Keratinocyte (primary cell): ENCODE results near the gene RNF4. TPM values are rescaled to one million over a fixed set of nuclear protein-coding genes. Genes with fewer than 3 reads are reported as not detected.

ENCODE experiments used
- DNase-seq: peaks from one replicate; pipeline ENCODE4 v3.0.0-alpha.2; 2011; ENCODE audit warnings: low read depth, missing footprints, low spot score
- FAIRE-seq: peaks from 2 replicates; lab custom pipeline; 2011; peaks lifted over from hg19 to GRCh38; lab: Jason Lieb, UNC
- H2AFZ ChIP-seq: 2 replicates; pipeline ENCODE4 v1.6.0; 2012; ENCODE audit warnings: low read length, control low read depth, inconsistent platforms; ENCODE audit not compliant: control insufficient read depth
- H3K27ac ChIP-seq: 2 replicates; pipeline ENCODE4 v1.5.1; 2011; ENCODE audit warnings: low read length; ENCODE audit not compliant: control insufficient read depth, insufficient read depth
- H3K27me3 ChIP-seq: 3 replicates; pipeline ENCODE4 v1.6.0; 2011; ENCODE audit warnings: low read length; ENCODE audit not compliant: control insufficient read depth, insufficient read depth; ENCODE audit errors: extremely low read depth
- H3K36me3 ChIP-seq, 2 experiments: 2 replicates in 1 of 2; 3 replicates in 1 of 2; pipeline ENCODE4 v1.5.1; 2011; ENCODE audit warnings: low read length in 2 of 2, mild to moderate bottlenecking in 1 of 2; ENCODE audit not compliant: control insufficient read depth in 2 of 2, insufficient read depth in 2 of 2; ENCODE audit errors: extremely low read depth in 1 of 2
- H3K4me1 ChIP-seq: 3 replicates; pipeline ENCODE4 v1.5.1; 2011; ENCODE audit warnings: low read length; ENCODE audit not compliant: control insufficient read depth, insufficient read depth; ENCODE audit errors: extremely low read depth
- H3K4me2 ChIP-seq: 3 replicates; pipeline ENCODE4 v1.6.0; 2011; ENCODE audit warnings: low read depth, low read length; ENCODE audit not compliant: control insufficient read depth, insufficient read depth; ENCODE audit errors: extremely low read depth
- H3K4me3 ChIP-seq, 3 experiments: fragments of 200-600 bp in 1 of 3; sonication (generic) in 1 of 3; 2 replicates in 2 of 3; 3 replicates in 1 of 3; pipeline ENCODE4 v1.5.1; 2011 to 2016; ENCODE audit warnings: low read length in 3 of 3, mild to moderate bottlenecking in 3 of 3, control low read depth in 2 of 3, inconsistent platforms in 1 of 3, low read depth in 1 of 3, mixed read lengths in 1 of 3, mixed run types in 1 of 3, moderate library complexity in 1 of 3; ENCODE audit not compliant: control insufficient read depth in 2 of 3, insufficient read depth in 2 of 3; ENCODE audit errors: extremely low read depth in 1 of 3
- H3K79me2 ChIP-seq: 2 replicates; pipeline ENCODE4 v1.6.0; 2012; ENCODE audit warnings: low read length; ENCODE audit not compliant: control insufficient read depth, insufficient read depth
- H3K9ac ChIP-seq: 3 replicates; pipeline ENCODE4 v1.6.0; 2011; ENCODE audit warnings: low read length; ENCODE audit not compliant: control insufficient read depth, insufficient read depth; ENCODE audit errors: extremely low read depth
- H3K9me1 ChIP-seq: 3 replicates; pipeline ENCODE4 v1.6.0; 2011; ENCODE audit warnings: low read length; ENCODE audit not compliant: control insufficient read depth, insufficient read depth; ENCODE audit errors: extremely low read depth
- H3K9me3 ChIP-seq: 2 replicates; pipeline ENCODE4 v1.5.1; 2012; ENCODE audit warnings: low read depth, low read length; ENCODE audit not compliant: control insufficient read depth
- H4K20me1 ChIP-seq: 3 replicates; pipeline ENCODE4 v1.6.0; 2011; ENCODE audit warnings: low read length; ENCODE audit not compliant: control insufficient read depth, insufficient read depth; ENCODE audit errors: extremely low read depth
- CTCF ChIP-seq, 3 experiments: IDR thresholded peaks in 1 of 3; conservative IDR thresholded peaks in 1 of 3; optimal IDR thresholded peaks in 1 of 3; 2 replicates in 2 of 3; 3 replicates in 1 of 3; pipeline versions ENCODE3 to v1.5.1; 2011; ENCODE audit warnings: low read length in 3 of 3, mild to moderate bottlenecking in 3 of 3, moderate library complexity in 2 of 3, control low read depth in 1 of 3, inconsistent platforms in 1 of 3; ENCODE audit not compliant: insufficient read depth in 2 of 3; ENCODE audit errors: extremely low read depth in 1 of 3
- EZH2 ChIP-seq: IDR thresholded peaks from one replicate; pipeline ENCODE4 v1.6.1; 2012; ENCODE audit warnings: inconsistent platforms, mild to moderate bottlenecking, low read length, moderate library complexity
- dilution Hi-C: fragments of 300-500 bp; cut with MboI; formaldehyde crosslinking; loops from one replicate; pipeline ENCODE4 v1.7.0; 2020; ENCODE audit warnings: low sequenced_read_pairs; ENCODE audit not compliant: extremely low pct_ligation_motif_present
- polyA plus RNA-seq, 5 experiments: library from polyadenylated mRNA; depleted of rRNA in 3 of 5; stranded (reverse) in 3 of 5; stranded (forward) in 1 of 5; unstranded in 1 of 5; fragments of >200 nt; gene quantifications; 1 replicate in 1 of 5; 2 replicates in 3 of 5; 3 replicates in 1 of 5; pipeline versions ENCODE4 v1.2.1 to v1.2.3, GENCODE V29; 2011 to 2012; ENCODE audit warnings: missing spikeins in 2 of 5, low read depth in 1 of 5, low replicate concordance in 1 of 5

The RNF4 gene
- polyA plus RNA-seq, 1 donor (not counting 4 experiments of a cell fraction or from before 2014, with no cell fraction given), result 63.6 TPM

DNA sequence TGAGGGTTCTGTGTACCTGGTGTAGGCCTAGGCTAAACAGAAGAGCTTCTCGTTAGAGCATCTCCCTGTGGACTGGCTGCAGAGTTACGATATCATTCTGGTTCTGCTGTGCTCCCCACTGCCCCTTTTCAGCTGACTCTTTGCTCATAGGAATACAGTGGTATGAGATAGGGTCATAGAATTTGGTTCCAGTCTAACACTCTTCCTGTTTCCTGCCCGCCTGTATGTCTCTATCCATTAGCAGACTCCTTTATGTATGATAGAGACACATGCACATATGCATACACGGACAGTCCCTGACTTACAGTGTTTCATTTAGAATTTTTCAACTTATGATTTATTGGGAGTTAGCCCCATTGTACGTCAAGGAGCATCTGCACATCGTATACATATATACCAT, 15.3 kb downstream of the RNF4 start:
- no peak overlapping the region for H2AFZ ChIP-seq
- DNase-seq (no peak), FAIRE-seq (no peak)
- H3K79me2 ChIP-seq, result peaks cover 98% of the 10 kb centered on the region
- no peaks in the 10 kb centered on the region for H3K9me3 ChIP-seq
- H3K27me3 ChIP-seq, result no peaks in the 10 kb centered on the region
- H4K20me1 ChIP-seq, result peaks cover 47% of the 10 kb centered on the region
- no peak overlapping the region for H3K4me2 ChIP-seq
- H3K4me3 ChIP-seq, result no peak overlapping the region
- H3K9ac ChIP-seq, result no peak overlapping the region
- H3K9me1 ChIP-seq, result peaks cover 3% of the 10 kb centered on the region
- H3K4me1 ChIP-seq, result no peaks in the 10 kb centered on the region
- TF ChIP-seq CTCF (optimal IDR thresholded peaks at IDR 0.05 in 1 of 3, IDR thresholded peaks at IDR 0.05 in 1 of 3, conservative IDR thresholded peaks at IDR 0.05 in 1 of 3; ENCODE audit: extremely low read depth in 1 of 3, insufficient read depth in 2 of 3, low read length in 3 of 3), result no peak
- no peak for TF ChIP-seq EZH2
- H3K27ac ChIP-seq, result no peak overlapping the region
- peaks cover 5 to 7% of the 10 kb centered on the region in 2 experiments for H3K36me3 ChIP-seq
- dilution Hi-C loops, result no loop called here

DNA sequence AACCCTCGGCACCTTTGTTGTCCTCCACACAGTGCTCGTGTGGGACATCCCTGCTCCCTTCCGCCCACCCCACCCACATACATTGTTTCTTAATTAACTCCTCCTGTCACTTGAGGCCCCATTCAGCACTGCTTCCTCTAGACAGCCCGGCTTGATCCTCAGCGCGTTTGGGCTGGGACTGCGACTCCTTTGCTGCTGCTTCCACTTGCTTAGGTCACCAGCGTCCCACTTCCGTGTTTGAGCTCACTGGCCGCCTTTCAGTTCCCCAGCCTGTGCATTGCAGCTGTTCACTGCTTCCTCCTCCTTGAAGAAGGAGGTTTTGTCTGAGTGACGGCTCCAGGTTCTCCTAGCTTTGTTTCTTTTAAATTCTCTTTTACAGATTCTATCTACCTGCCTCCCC, 16.1 kb downstream of the RNF4 start:
- DNase-seq (no peak), FAIRE-seq (no peak)
- Histone ChIP-seq H3K4me1 (peaks cover 5% of the 10 kb centered on the region), H3K4me3 (no peak overlapping the region), H3K27me3 (no peaks in the 10 kb centered on the region), H2AFZ (no peak overlapping the region), H3K9me3 (no peaks in the 10 kb centered on the region), H4K20me1 (peaks cover 50% of the 10 kb centered on the region), H3K4me2 (no peak overlapping the region), H3K79me2 (peaks cover 98% of the 10 kb centered on the region), H3K36me3 (peaks cover 7 to 15% of the 10 kb centered on the region in 2 experiments), H3K9ac (no peak overlapping the region), H3K27ac (no peak overlapping the region), H3K9me1 (peaks cover 3% of the 10 kb centered on the region)
- dilution Hi-C loops, result no loop called here
- TF ChIP-seq CTCF (optimal IDR thresholded peaks at IDR 0.05 in 1 of 3, IDR thresholded peaks at IDR 0.05 in 1 of 3, conservative IDR thresholded peaks at IDR 0.05 in 1 of 3; ENCODE audit: extremely low read depth in 1 of 3, insufficient read depth in 2 of 3, low read length in 3 of 3) (no peak), EZH2 (no peak)
